Natural killer cell (primary cell): Measurements from ENCODE around the gene ZFAND4. TPM values are rescaled to one million over a fixed set of nuclear protein-coding genes. Genes with fewer than 3 reads are reported as not detected.
"Not testable (repeated sequence)": the region's sequence is repeated elsewhere in the genome, so short reads cannot be mapped to it uniquely, and the experiment has no call there.

Experiments
- ATAC-seq, 3 donors: fragments of 150-1000 bp in 2 of 3; fragments of 200-7000 bp in 1 of 3; cut with Tn5 transposase; 1 replicate in 1 of 3; 2 replicates in 2 of 3; pipeline ENCODE4 v1.10.0; 2021; ENCODE audit warnings: mild to moderate bottlenecking in 2 of 3, moderate library complexity in 2 of 3
- DNase-seq, 2 donors: peaks; one replicate each; pipeline versions ENCODE4 v3.0.0 to v3.0.0-alpha.2; 2013 to 2021; ENCODE audit warnings: mixed read lengths in 1 of 2
- H3K27ac ChIP-seq: one replicate; pipeline ENCODE4 v1.5.1; 2013; ENCODE audit warnings: mild to moderate bottlenecking, low read length
- H3K27me3 ChIP-seq: one replicate; pipeline ENCODE4 v1.6.1; 2013; ENCODE audit warnings: low read length; ENCODE audit not compliant: control insufficient read depth, insufficient read depth
- H3K36me3 ChIP-seq: one replicate; pipeline ENCODE4 v1.6.1; 2013; ENCODE audit warnings: low read length; ENCODE audit not compliant: control insufficient read depth, insufficient read depth
- H3K4me1 ChIP-seq: one replicate; pipeline ENCODE4 v1.6.1; 2013; ENCODE audit warnings: low read length; ENCODE audit not compliant: control insufficient read depth, insufficient read depth
- H3K4me3 ChIP-seq: one replicate; pipeline ENCODE4 v1.5.1; 2013; ENCODE audit warnings: low read length
- H3K9me3 ChIP-seq: one replicate; pipeline ENCODE4 v1.6.1; 2013; ENCODE audit warnings: low read length; ENCODE audit not compliant: control insufficient read depth, insufficient read depth
- H3K27ac Mint-ChIP-seq, 2 donors: one replicate each; pipeline ENCODE4 v1.8.0; 2022; ENCODE audit warnings: mild to moderate bottlenecking in 2 of 2, mixed read lengths in 2 of 2, moderate library complexity in 1 of 2
- H3K27me3 Mint-ChIP-seq, 2 donors: one replicate each; pipeline ENCODE4 v1.8.0; 2022; ENCODE audit warnings: low read depth in 2 of 2, mixed read lengths in 2 of 2
- H3K36me3 Mint-ChIP-seq: one replicate; pipeline ENCODE4 v1.8.0; 2022; ENCODE audit warnings: mixed read lengths
- H3K4me1 Mint-ChIP-seq, 2 donors: one replicate each; pipeline ENCODE4 v1.8.0; 2022; ENCODE audit warnings: mixed read lengths in 2 of 2
- H3K4me3 Mint-ChIP-seq: one replicate; pipeline ENCODE4 v1.8.0; 2022; ENCODE audit warnings: mild to moderate bottlenecking, moderate library complexity, mixed read lengths
- H3K9me3 Mint-ChIP-seq, 2 donors: one replicate each; pipeline ENCODE4 v1.8.0; 2022; ENCODE audit warnings: mixed read lengths in 2 of 2
- WGBS: methylation state at CpG from one replicate; pipeline ENCODE4 v1.1.7; 2013; ENCODE audit warnings: missing lambda C conversion rate; ENCODE audit not compliant: insufficient coverage; 5-methylcytosine and 5-hydroxymethylcytosine counted together
- intact Hi-C: fragments of 100-400 bp; cut with micrococcal nuclease; formaldehyde crosslinking; loops from one replicate; pipeline ENCODE4 v1.14.2; 2022
- total RNA-seq, 4 donors: library from RNA; stranded (reverse); fragments of 120-200 nt in 1 of 4; gene quantifications; one replicate each; pipeline versions ENCODE4 v1.2.3 to v1.2.4, GENCODE V29; 2013 to 2022
- TF ChIP-seq, protein P1 (sequence below): fragments of 200-600 bp; IDR thresholded peaks from one replicate; pipeline ENCODE4 v1.8.0; 2022; ENCODE audit warnings: antibody characterized with exemption

Gene ZFAND4
- total RNA-seq, 3 donors from 2014 or later (not counting 1 experiment from before 2014, with no cell fraction given): 27.9 to 35.1 (median 32.1) TPM

DNA sequence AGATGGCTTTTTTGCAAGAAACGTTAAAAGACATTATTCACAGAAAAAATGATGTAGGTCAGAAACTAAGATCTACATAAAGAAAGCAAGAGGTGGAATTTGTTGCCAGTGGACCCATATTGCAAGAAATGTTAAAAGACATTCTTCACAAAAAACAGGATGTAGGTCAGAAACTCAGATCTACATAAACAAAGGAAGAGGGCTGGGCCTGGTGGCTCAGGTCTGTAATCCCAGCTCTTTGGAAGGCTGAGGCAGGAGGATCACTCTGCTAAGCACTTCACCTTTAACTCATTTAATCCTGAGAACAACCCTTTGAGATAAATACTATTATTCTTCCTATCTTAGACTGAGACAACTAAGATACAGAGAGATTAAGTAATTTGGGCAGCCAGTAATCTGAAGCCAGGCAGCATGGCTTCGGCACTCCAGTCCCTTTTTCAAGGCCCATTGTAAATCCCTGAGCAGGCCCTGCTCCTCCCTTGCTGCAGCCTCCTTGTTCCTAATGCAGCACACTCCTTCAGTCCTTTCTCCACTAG, 11.6 kb downstream of the ZFAND4 start:
- peaks cover 3% of the 10 kb centered on the region for H3K9me3 ChIP-seq
- 94% methylated on average over 2 of the region's 2 CpGs for WGBS

GRCh38 chr10:45657033-45657926, 15.3 kb downstream of the ZFAND4 start:
- Histone ChIP-seq H3K36me3 (peaks cover 6% of the 10 kb centered on the region), H3K27me3 (no peaks in the 10 kb centered on the region), H3K4me3 (no peak overlapping the region), H3K9me3 (peaks cover 3% of the 10 kb centered on the region), H3K27ac (no peak overlapping the region), H3K4me1 (no peaks in the 10 kb centered on the region)
- peak overlapping the region; percentile 62 to 70 for H3K27ac Mint-ChIP-seq
- WGBS: 100% methylated on average over 4 of the region's 6 CpGs
- peaks cover 19% of the 10 kb centered on the region for H3K36me3 Mint-ChIP-seq
- H3K4me1 Mint-ChIP-seq: peaks cover 44 to 47% of the 10 kb centered on the region in 2 donors
- no peaks in the 10 kb centered on the region for H3K27me3 Mint-ChIP-seq
- no peak for DNase-seq
- TF ChIP-seq, protein P1, sequence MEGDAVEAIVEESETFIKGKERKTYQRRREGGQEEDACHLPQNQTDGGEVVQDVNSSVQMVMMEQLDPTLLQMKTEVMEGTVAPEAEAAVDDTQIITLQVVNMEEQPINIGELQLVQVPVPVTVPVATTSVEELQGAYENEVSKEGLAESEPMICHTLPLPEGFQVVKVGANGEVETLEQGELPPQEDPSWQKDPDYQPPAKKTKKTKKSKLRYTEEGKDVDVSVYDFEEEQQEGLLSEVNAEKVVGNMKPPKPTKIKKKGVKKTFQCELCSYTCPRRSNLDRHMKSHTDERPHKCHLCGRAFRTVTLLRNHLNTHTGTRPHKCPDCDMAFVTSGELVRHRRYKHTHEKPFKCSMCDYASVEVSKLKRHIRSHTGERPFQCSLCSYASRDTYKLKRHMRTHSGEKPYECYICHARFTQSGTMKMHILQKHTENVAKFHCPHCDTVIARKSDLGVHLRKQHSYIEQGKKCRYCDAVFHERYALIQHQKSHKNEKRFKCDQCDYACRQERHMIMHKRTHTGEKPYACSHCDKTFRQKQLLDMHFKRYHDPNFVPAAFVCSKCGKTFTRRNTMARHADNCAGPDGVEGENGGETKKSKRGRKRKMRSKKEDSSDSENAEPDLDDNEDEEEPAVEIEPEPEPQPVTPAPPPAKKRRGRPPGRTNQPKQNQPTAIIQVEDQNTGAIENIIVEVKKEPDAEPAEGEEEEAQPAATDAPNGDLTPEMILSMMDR: no peak
- peaks cover 6 to 7% of the 10 kb centered on the region in 2 donors for H3K9me3 Mint-ChIP-seq
- intact Hi-C loops: no loop called here
- ATAC-seq: peak; percentile 44 to 63 (median 44)
- H3K4me3 Mint-ChIP-seq: no peak overlapping the region

More for the DNA sequence above, 11.6 kb downstream of the ZFAND4 start:
- ATAC-seq: no peak
- no peak for DNase-seq
- H3K27ac Mint-ChIP-seq: peak overlapping the region in 1 of 2 donors; percentile 13
- H3K36me3 ChIP-seq: peaks cover 3% of the 10 kb centered on the region
- H3K9me3 Mint-ChIP-seq: peaks cover 6 to 7% of the 10 kb centered on the region in 2 donors
- H3K27ac ChIP-seq: no peak overlapping the region
- no peaks in the 10 kb centered on the region for H3K27me3 ChIP-seq
- H3K27me3 Mint-ChIP-seq: no peaks in the 10 kb centered on the region
- H3K4me3 Mint-ChIP-seq: no peak overlapping the region
- TF ChIP-seq, protein P1: no peak
- peaks cover 19% of the 10 kb centered on the region for H3K36me3 Mint-ChIP-seq
- H3K4me1 Mint-ChIP-seq: peaks cover 23 to 40% of the 10 kb centered on the region in 2 donors
- intact Hi-C loops: no loop called here
- H3K4me1 ChIP-seq: no peaks in the 10 kb centered on the region
- H3K4me3 ChIP-seq: no peak overlapping the region

GRCh38 chr10:45655219-45655618, 17.4 kb downstream of the ZFAND4 start:
- Histone ChIP-seq H3K4me1 (no peaks in the 10 kb centered on the region), H3K36me3 (peaks cover 16% of the 10 kb centered on the region), H3K4me3 (no peak overlapping the region), H3K27ac (no peak overlapping the region), H3K9me3 (peaks cover 3% of the 10 kb centered on the region), H3K27me3 (no peaks in the 10 kb centered on the region)
- TF ChIP-seq, protein P1: no peak
- peak; percentile 61 to 76 (median 63) for ATAC-seq
- no peak for DNase-seq
- H3K4me1 Mint-ChIP-seq: peaks cover 35 to 36% of the 10 kb centered on the region in 2 donors
- H3K27me3 Mint-ChIP-seq: no peaks in the 10 kb centered on the region
- H3K4me3 Mint-ChIP-seq: peak overlapping the region; percentile 0
- peak overlapping the region; percentile 30 to 60 for H3K27ac Mint-ChIP-seq
- peaks cover 19% of the 10 kb centered on the region for H3K36me3 Mint-ChIP-seq
- peaks cover 0 to 2% of the 10 kb centered on the region in 2 donors for H3K9me3 Mint-ChIP-seq
- intact Hi-C loops: no loop called here

DNA sequence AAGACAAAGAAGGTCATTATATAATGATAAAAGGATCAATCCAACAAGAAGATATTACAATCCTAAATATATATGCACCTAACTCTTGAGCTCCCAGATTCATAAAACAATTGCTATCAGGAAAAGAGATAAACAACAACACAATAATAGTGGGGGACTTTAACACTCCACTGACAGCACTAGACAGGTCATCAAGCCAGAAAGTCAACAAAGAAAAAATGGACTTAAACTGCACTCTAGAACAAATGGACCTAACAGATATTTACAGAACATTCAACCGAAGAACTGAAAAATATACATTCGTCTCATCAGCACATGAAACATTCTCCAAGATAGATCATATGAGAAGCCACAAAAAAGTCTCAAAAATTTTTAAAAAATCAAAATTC, 17.8 kb downstream of the ZFAND4 start:
- DNase-seq, H3K4me1 ChIP-seq, H3K4me3 ChIP-seq, H3K4me3 Mint-ChIP-seq, H3K27ac ChIP-seq, H3K9me3 Mint-ChIP-seq, H3K27me3 ChIP-seq, H3K9me3 ChIP-seq, intact Hi-C loops, ATAC-seq, H3K27me3 Mint-ChIP-seq: not testable (repeated sequence)
- WGBS: 97% methylated on average over 2 of the region's 2 CpGs
- peak overlapping the region; percentile 30 to 60 for H3K27ac Mint-ChIP-seq
- peaks cover 33 to 36% of the 10 kb centered on the region in 2 donors for H3K4me1 Mint-ChIP-seq
- peaks cover 17% of the 10 kb centered on the region for H3K36me3 Mint-ChIP-seq
- peaks cover 16% of the 10 kb centered on the region for H3K36me3 ChIP-seq
